ENCODE results near the gene KHNYN.
"Not testable (repeated sequence)": the region's sequence is repeated elsewhere in the genome, so short reads cannot be mapped to it uniquely, and the experiment has no call there.

- not testable (repeated sequence) for TF ChIP-seq CTCF (conservative IDR thresholded peaks at IDR 0.05; ENCODE audit: low read length); EZH2phosphoT487 (IDR thresholded peaks at IDR 0.05; ENCODE audit: borderline replicate concordance)
Observed at GRCh38 chr14:24387579-24387978, 42.2 kb upstream of the KHNYN start.
